ENCODE data around the gene ZNF746.
A peak's percentile ranks its signal among the peaks of the same experiment; 100 is the strongest.
"Not testable (repeated sequence)": the region's sequence is repeated elsewhere in the genome, so short reads cannot be mapped to it uniquely, and the experiment has no call there.

The ZNF746 gene

GRCh38 chr7:149497467-149498261, at the start of gene ZNF746:
ZNF746 (minus strand) TSS chr7:149497809; CDS start chr7:149497536, 273 bp downstream.
- peak; percentile 63 for DNase-seq (ENCODE audit: low read depth)

DNA sequence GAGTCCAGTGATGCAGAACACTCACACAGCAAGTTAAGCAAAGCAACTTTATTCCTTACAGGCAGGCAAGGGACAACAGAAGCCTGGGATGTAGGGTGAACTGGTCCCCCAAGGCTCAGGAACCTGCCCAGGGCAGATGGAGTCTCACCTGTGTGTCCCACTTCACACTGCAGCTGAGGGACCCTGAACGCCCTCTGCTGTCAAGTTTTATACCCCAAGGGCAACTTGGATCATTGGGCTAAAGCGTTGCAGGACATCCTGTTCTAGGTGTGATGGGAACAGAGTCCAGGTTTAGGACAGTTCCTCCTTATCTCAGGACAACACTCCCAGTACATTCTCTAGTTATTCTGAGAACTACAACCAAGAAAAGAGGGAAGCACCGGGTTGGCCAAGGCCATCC, 49.5 kb upstream of the ZNF746 start:
- no peak for DNase-seq (ENCODE audit: low read depth)

- no peak for DNase-seq (ENCODE audit: low read depth)
Observed at GRCh38 chr7:149546331-149546730, 48.7 kb upstream of the ZNF746 start.

- DNase-seq (ENCODE audit: low read depth) = no peak
Observed at GRCh38 chr7:149544028-149544427, 46.4 kb upstream of the ZNF746 start.

- no peak for DNase-seq (ENCODE audit: low read depth)
Observed at GRCh38 chr7:149532654-149533053, 35.0 kb upstream of the ZNF746 start.

- DNase-seq (ENCODE audit: low read depth) = no peak
Observed at GRCh38 chr7:149529136-149529718, 31.6 kb upstream of the ZNF746 start.

DNA sequence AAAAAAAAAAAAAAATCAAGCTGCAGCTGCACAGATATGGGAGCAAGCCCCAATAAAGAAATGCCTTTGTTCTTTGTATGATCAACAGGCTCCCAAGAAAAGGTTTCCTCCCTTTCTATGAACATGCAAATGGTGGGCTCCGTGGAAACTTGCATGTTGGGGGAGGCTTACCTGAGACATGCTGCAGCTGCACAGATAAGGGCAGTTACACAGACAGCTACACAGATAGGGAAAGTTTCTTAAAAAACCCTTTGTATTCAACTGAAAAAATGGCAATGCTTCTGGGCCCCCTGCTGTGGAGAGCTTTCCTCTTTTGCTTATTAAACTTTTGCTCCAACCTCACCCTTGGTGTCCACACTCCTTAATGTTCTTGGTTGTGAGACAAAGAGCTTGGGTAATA, 29.8 kb upstream of the ZNF746 start:
- no peak for DNase-seq (ENCODE audit: low read depth)

DNA sequence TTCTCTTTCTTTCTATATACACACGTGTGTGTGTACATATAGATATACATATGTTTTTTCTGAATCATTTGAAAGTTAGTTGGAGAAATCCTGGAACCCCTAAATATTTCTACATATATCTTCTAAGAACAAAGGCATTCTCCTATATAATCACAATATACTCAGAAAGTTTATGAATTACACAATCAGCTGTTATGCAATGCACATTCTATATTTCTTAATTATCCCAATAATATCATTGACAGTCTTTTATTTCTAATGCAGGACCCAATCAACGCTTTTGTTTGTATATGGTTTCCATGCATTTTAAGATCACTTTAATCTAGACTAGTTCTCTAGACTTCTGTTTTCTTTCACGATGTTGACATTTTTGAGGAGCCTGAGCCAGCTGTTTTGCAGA, 27.7 kb upstream of the ZNF746 start:
- DNase-seq (ENCODE audit: low read depth) = no peak

GRCh38 chr7:149524394-149524793, 26.8 kb upstream of the ZNF746 start:
- no peak for DNase-seq (ENCODE audit: low read depth)

DNA sequence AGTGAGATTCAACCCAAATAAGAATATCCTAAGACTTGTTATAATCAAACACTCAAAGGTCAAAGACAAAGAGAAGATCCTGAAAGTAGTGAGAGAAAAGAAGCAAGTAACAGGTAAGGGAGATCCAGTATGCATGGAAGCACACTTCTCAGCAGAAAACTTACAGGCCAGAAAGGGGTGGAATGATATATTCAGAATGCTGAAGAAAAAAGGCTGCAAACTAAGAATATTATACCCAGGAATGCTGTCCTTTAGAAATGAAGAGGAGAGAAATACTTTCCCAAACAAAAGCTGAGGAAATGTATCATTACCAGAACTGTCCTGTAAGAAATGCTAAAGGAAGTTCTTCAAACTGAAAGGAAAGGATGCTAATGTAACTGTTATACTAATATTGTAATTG, 12.6 kb upstream of the ZNF746 start:
- DNase-seq (ENCODE audit: low read depth) = no peak

GRCh38 chr7:149509774-149510173, 12.2 kb upstream of the ZNF746 start:
- DNase-seq (ENCODE audit: low read depth) = no peak

DNA sequence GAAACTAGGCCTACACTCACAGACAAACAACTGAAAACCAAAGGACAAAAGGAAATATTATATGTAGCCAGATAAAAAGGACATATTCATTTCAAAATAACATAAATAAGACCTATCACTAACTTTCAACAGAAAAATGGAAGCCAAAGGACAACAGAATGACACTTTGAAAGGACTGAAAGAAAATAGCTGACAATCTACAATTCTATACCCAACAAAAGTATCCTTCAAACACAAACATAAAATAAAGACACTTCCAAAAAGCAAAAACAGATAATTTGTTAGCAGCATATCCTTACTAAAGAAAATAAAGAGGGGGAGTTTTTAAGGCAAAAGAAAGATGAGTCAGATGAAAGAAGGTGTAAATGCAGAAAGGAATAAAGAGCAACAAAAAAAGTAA, 7.9 kb upstream of the ZNF746 start:
- no peak for DNase-seq (ENCODE audit: low read depth)

DNA sequence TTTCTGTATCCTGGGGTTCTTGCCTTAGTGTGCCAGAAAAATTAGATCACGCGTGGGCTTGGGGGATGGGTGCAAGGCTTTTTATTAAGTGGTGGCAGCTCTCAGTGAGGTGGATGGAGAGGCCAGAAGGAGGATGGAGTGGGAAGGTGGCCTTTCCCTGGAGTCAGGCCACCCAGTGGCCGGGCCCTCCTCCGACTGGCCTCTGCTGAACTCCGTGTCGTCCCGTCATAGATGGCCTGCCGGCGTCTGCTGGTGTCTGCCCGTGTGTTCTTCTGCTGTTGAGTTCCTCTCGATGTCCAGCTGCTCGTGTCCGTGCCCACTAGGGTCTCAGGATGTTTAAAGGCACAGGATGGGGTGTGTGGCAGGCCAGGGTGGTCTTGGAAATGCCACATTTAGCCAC, 4.0 kb upstream of the ZNF746 start:
- DNase-seq (ENCODE audit: low read depth) = no peak

GRCh38 chr7:149500910-149501309, 3.3 kb upstream of the ZNF746 start:
- no peak for DNase-seq (ENCODE audit: low read depth)

DNA sequence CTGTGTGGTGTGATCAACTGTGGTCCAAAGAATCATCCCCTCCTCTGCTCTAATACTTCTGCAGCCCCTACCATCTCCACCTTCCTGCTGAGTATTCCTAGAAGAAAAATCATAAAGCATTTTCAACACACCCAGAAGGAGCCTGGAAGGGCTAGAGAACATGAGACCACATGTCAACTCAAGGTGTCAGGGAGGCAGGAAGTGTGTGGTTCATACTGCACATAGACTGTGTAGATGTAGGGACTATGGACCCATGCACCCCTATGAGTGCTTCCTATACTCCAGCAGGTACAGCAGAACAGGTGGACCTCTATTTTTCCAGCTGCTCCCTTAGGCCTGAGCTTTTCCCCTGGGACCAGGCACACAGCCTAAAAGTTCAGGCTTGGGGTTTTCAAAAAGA, 2.6 kb upstream of the ZNF746 start:
- no peak for DNase-seq (ENCODE audit: low read depth)

GRCh38 chr7:149498811-149499210, 1.2 kb upstream of the ZNF746 start:
- no peak for DNase-seq (ENCODE audit: low read depth)

DNA sequence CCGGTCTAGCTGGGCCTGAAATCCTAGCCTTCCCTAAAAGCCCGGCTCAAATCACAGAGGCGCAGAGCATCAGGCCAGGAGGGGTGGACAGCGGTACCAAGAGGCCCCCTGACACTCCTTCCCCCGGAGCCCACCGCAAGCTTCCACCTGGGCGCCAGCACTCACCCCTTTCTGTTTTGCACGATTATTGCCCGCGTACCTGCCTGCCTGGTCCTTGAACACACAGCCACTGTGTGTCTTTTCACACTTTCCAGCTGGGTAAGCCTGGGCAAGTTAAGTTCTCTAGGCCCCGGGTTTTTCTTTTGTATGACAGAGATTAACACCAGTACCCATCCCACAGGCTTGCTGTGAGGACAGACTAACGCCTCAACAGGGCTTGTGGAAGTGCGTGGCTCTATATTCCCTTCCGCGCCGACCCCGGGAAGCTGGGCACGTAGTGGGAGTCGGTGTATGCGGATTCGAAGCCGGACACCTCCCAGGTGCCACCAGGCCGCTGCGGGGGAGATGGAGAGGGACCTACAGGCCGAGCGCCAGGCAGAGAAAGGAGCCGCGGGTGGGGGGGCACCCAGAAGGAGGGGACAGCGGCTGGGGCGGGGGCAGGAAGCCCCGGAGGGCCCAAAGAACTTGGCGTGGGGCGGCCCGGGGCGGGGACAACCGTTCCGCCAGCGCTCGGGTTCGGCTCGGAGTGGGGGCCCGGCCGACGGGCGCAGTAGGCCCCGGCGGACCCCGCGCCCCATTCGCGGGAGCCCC, 792 bp downstream of the ZNF746 start:
- peak; percentile 8 for DNase-seq (ENCODE audit: low read depth)

GRCh38 chr7:149495785-149496641, 1.6 kb downstream of the ZNF746 start:
- DNase-seq (ENCODE audit: low read depth) = peak; percentile 50

- DNase-seq (ENCODE audit: low read depth) = peak; percentile 5
Observed at GRCh38 chr7:149494738-149495368, 2.8 kb downstream of the ZNF746 start.

DNA sequence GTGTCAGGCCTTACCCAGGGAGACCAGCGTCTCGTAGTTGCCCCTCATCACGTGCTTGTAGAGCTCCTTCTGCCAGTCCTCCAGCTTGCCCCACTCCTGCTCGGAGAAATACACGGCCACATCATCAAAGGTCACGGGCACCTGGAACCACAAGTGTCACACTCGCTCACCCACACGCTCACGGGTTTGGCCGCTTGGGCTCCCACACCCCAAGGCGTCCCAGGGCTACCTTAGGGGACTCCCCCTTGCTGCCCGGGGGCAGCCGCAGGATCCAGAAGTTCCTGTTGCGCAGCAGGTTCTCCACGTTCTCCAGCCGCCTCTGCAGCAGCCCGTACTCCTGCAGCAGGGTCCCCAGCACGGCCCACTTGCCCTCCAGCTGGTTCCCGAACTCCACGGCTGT, 3.6 kb downstream of the ZNF746 start:
- not testable (repeated sequence) for DNase-seq (ENCODE audit: low read depth)

- no peak for DNase-seq (ENCODE audit: low read depth)
Observed at GRCh38 chr7:149493366-149493765, 4.2 kb downstream of the ZNF746 start.

Data from stromal cell of bone marrow (primary cell).